GM10847 (cell line): Measurements from ENCODE around the gene CTSD.

Source experiments
- POLR2A ChIP-seq: IDR thresholded peaks from 2 replicates; pipeline ENCODE4 v1.6.1; 2011; ENCODE audit not compliant: insufficient read length; ENCODE audit errors: extremely low read depth

Gene CTSD

DNA sequence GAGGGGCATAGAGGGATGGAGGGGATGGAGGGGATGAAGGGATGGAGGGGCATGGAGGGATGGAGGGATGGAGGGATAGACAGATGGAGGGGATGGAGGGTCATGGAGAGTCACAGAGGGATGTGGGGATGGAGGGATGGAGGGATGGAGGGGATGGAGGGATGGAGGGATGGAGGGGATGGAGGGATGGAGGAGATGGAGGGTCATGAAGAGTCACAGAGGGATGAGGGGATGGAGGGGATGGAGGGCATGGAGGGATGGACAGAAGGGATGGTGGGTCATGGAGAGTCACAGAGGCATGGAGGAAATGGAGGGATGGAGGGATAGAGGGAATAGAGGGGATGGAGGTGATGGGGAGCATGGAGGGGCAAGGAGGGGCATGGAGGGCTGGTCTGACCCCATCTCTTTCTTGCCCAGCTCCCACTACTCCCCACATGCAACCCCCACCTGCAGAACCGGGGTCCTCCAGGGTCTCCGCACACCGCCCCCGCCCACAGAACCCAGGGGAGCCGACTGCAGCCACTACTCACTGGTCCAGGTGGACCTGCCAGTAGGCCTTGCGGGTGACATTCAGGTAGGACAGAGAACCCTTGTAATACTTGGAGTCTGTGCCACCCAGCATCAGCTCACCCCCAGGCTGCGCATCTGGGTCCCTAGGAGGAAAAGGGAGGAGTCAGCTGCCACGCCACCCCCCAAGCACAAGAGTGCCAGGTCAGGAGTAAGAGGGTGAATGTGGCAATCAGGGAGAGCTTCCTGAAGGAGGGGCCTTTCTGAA is 9.2 kb downstream of the CTSD start:
- TF ChIP-seq POLR2A, result no peak

- TF ChIP-seq POLR2A, result no peak
Observed at GRCh38 chr11:1753929-1754305, 9.8 kb downstream of the CTSD start.

DNA sequence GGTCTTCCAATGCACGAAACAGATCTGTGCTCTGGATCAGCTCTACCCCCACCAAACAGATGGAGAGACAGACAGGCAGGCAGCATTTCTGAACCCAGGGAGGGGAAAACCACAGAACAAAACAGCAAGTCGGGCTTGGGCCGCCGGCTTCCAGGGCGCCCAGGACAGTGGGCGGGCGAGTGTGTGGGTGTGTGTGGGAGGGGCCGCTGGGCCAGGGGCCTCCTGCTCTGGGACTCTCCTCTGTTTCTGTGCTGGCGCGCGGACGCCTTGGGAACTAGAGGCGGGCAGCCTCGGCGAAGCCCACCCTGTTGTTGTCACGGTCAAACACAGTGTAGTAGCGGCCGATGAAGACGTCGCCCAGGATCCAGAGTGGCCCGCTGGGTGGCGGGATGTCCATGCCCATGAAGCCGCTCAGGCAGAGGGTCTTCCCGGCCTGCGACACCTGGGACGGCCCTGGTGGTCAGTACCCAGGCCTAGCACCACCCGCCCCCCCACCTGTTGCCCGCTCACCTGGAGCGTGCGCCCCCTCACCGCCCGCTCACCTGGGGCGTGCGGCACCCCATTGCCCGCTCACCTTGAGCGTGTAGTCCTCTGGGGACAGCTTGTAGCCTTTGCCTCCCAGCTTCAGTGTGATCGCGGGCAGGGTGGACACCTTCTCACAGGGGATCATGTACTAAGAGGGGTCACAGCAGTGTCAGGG is 10.3 kb downstream of the CTSD start:
- TF ChIP-seq POLR2A, result no peak

DNA sequence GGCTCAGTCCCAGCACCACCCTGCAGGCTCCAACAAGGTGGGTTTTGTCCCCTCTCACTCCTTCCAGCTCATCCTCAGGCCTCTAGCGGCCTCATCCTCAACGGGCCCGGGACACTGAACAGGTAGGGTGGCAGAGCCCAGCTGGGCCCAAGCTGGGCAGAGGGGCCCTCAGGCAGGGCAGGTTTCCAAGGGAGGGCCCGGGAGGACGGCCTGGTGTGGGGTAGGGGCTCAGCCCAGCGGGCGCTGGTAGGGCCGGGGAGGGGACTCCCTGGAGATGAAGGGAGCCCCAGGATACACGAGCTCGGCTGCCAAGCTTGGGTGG is 10.9 kb downstream of the CTSD start:
- no peak for TF ChIP-seq POLR2A

DNA sequence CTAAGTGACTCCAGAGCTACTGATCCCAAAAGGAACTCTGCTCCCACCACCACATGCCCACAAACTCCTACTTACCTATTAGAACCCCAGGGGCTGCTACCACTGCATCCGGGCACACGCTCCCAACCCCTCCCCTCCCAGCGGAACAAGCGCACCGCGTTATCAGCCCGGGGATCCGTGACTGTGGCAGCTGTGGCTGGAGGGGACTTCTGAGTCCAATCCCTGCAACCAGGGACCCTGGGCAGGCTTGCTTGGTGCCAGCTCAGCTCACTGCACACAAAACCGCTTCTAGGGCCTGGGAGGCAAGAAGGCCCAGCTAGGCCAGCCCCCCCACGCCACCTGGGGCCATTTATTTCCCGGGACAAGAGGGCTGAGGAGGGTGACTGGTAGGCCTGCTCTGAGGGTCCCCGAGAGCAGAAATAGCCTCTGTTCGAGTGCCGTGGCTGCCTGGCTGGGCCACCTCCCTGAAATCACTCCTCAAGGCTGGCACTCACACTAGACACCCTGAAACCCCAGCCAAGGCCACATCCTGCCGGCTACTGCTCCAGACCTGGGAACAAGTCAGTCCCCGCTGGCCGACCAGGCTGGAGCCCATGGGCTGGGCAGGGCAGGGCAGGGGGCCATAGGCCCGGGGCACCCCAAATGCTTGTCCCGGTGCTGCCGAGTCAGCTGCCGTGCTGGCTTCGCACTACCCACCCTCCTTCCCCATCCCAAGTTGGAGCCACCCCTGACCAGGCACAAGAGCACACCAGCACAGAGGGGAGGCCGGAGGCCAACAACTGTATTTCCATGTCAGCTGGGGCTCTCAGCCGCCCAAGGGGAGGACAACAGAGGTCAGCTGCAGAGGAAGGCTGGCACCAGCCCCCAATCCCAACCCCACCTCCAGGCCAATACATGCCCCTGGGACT is 11.5 kb downstream of the CTSD start:
- TF ChIP-seq POLR2A, result no peak

DNA sequence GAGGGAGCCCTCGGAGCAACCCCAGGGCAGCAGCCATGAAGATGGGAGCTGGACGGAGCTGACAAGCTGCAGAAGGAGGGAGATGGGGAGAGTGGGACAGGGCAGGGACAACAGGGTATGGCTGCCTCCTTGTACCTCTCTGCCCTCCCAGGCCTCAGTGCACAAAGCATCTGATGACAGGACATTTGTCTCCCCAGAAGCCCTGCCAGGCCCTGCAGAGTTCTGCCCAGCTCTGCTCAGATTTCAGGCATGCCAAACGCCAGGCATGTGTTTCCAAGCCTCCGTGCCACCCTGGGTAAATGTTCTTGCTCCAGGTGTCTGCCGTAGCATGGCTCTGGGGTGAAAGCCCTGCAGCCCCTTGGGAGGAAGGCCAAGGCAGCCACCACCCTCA is 12.2 kb downstream of the CTSD start:
- TF ChIP-seq POLR2A, result no peak

- TF ChIP-seq POLR2A, result no peak
Observed at GRCh38 chr11:1750840-1751530, 12.7 kb downstream of the CTSD start.

- no peak for TF ChIP-seq POLR2A
Observed at GRCh38 chr11:1750481-1750839, 13.3 kb downstream of the CTSD start, which contains the start of gene IFITM10. TSS of gene IFITM10 (minus strand) at chr11:1750595. CDS start at chr11:1750442, 153 bp downstream.

DNA sequence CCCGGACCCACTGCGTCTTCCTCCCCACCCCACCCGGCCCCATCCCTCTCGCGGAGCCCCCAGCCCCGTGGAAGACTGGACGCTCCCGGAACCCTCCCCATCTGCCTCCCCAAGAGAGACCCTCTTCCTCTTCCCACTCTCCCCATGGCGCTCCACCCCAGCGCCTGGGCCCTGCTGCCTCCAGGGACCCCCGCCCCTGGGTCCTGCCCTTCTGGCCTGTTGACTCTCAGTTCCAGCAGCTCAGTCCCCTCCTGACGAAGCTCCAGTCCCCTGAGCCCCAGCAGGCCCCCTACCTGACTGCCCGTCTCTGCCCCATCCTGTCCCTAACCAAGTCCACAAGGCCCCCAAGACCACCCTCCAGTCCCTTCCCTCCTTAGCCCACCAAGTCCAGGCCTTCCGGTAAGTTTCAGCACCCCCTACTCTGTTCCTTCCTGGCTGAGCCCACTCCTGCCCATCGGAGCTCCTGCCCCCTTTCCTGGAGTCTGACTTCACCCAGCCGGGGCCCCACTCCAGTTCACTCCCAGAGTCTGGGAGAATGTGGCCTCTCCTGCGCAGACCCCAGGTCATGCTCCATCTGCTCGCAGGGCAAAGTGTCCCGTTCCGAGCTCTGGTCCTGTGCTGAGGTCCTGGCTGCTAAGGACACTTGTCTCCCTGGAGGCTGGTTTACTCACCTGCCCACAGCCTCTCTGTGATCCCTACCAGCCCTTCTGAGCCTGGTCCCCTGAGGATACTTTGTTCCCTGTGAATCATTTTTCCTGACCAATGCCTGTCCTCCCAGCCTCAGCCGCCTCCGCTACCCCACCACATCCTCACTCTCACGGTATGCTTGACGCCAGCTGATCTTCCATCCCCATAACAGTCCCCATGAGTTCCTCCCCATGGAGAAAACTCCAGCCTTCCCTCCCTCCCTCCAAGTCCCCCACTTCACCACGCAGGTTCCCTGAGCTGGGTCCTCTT is 14.1 kb downstream of the CTSD start:
- TF ChIP-seq POLR2A, result no peak

- no peak for TF ChIP-seq POLR2A
Observed at GRCh38 chr11:1748636-1749394, 14.9 kb downstream of the CTSD start.

DNA sequence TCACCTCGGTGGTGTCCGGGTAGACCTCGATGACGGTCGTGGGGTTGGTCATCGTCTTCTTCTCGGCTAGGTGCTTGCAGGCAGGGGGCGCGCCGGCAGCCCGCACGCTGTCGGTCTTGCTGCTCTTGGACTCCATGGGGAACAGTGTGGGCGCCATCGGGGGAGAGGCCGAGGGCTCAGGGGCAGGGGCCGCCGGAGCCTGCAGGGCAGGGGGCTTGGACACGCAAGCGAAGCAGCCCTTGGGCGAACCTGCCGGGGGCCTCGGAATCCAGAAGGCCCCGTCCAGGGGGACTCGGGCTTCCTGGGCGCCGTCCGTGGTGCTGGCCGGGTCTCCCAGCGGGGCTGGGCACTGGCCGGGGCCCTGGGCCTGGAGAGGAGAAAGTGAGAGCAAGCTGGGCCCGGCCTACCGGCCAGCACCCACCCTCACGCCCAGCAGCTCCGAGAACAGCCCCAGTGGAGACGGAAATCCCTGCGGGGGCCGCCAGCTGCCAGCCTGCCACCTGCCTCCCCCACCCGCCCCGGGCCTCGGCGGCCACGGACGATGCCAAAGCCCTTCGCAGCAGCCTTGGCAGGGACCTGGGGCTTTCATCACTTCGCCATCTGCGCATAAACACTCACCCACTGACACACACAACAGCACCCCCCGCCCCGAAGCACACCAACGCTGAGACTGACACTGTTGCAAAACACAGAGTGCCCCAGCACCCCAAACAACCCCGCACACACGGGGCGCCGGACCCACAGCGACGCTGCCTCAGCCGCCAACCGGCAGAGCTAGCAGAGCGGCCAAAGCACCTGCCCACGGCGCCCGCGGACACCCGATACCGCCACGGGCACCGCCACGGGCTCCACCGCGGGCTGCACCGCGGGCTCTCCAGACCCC is 15.7 kb downstream of the CTSD start:
- TF ChIP-seq POLR2A, result no peak

DNA sequence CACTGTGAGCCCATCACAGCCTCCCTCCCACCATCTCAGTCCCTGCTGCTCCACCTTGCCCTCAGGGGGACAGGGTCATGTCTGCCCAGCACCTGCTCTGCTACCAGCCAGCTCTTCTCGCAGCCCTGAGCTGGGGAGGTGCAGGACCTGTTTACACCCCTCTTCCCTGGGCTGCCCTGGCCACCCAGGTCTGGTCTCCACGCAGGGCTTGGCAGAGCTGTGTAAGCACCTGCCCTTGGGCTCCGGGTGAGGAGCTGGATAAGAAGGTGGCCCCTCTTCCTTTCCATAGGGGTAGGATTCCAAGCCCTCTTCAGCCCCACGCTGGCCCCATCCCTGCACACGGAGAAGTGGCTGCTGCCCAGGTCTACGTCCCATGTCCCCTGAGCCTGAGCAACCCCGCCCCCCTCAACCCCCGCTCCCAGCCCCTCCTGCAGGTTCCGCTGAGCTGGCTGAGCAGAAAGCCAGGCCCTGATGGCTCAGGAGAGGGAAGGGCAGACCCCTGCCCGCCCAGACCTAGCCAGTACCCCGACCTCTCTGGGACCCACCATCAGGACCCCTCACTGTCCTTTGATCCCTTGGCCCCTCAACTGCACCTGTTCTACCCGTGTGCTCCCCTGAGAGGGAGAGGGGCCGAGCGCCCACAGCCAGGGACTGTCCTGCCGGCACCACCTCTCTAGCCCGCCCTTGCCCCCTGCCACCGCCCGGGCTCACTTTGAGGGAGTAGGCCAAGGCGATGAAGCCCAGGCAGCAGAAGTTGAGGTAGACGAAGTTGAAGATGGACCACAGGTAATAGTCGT is 16.6 kb downstream of the CTSD start:
- no peak for TF ChIP-seq POLR2A
